ENCODE data around the gene BMX.

DNA sequence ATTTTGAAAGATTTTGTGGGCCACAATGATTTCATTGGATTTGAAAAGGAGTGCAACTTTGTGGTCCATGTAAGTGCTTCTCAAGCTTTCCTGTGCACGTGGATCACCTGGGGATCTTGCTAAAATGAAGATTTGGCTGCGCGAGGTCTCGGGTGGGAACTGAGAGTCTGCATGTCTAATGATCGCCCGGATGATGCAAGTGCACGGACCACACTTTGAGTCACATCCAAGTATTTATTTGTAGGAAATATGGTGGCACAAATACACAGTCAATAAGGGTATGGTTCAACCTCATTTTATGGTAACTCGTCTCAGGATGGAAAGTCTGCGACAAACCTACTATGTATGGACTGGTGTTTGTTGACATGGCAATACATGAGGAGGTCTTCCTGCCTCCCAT lies 899 bp downstream of the BMX start:
- TF ChIP-seq, protein P1, sequence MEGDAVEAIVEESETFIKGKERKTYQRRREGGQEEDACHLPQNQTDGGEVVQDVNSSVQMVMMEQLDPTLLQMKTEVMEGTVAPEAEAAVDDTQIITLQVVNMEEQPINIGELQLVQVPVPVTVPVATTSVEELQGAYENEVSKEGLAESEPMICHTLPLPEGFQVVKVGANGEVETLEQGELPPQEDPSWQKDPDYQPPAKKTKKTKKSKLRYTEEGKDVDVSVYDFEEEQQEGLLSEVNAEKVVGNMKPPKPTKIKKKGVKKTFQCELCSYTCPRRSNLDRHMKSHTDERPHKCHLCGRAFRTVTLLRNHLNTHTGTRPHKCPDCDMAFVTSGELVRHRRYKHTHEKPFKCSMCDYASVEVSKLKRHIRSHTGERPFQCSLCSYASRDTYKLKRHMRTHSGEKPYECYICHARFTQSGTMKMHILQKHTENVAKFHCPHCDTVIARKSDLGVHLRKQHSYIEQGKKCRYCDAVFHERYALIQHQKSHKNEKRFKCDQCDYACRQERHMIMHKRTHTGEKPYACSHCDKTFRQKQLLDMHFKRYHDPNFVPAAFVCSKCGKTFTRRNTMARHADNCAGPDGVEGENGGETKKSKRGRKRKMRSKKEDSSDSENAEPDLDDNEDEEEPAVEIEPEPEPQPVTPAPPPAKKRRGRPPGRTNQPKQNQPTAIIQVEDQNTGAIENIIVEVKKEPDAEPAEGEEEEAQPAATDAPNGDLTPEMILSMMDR (IDR thresholded peaks at IDR 0.05) = no peak
- TF ChIP-seq POLR2A (IDR thresholded peaks at IDR 0.05) (no peak), POLR2AphosphoS5 (IDR thresholded peaks at IDR 0.05) (no peak)

Measured in gastroesophageal sphincter (tissue), 3 donors.